Immature natural killer cell (primary cell): Measurements from ENCODE around the gene VRK1. TPM values are rescaled to one million over a fixed set of nuclear protein-coding genes. Genes with fewer than 3 reads are reported as not detected.

Experiments used
- DNase-seq, 3 donors: peaks; one replicate each; pipeline ENCODE4 v3.0.0; 2022; ENCODE audit warnings: mixed read lengths in 1 of 3
- H3K27ac Mint-ChIP-seq, 6 donors: one replicate each; pipeline ENCODE4 v1.8.0; 2020; ENCODE audit warnings: mixed read lengths in 6 of 6, mild to moderate bottlenecking in 5 of 6, inconsistent platforms in 4 of 6, moderate library complexity in 3 of 6
- H3K27me3 Mint-ChIP-seq, 3 donors: one replicate each; pipeline ENCODE4 v1.8.0; 2020 to 2021; ENCODE audit warnings: low read depth in 3 of 3, mild to moderate bottlenecking in 3 of 3, mixed read lengths in 3 of 3, moderate library complexity in 3 of 3, inconsistent platforms in 1 of 3
- H3K36me3 Mint-ChIP-seq, 3 donors: one replicate each; pipeline ENCODE4 v1.8.0; 2020; ENCODE audit warnings: mixed read lengths in 3 of 3, inconsistent platforms in 2 of 3, mild to moderate bottlenecking in 2 of 3
- H3K4me1 Mint-ChIP-seq, 2 donors: one replicate each; pipeline ENCODE4 v1.8.0; 2020; ENCODE audit warnings: inconsistent platforms in 2 of 2, mild to moderate bottlenecking in 2 of 2, mixed read lengths in 2 of 2, moderate library complexity in 1 of 2
- H3K4me3 Mint-ChIP-seq, 5 donors: one replicate each; pipeline ENCODE4 v1.8.0; 2020; ENCODE audit warnings: mild to moderate bottlenecking in 5 of 5, mixed read lengths in 5 of 5, inconsistent platforms in 3 of 5, moderate library complexity in 3 of 5
- H3K9me3 Mint-ChIP-seq, 6 donors: one replicate each; pipeline ENCODE4 v1.8.0; 2020; ENCODE audit warnings: mild to moderate bottlenecking in 6 of 6, mixed read lengths in 6 of 6, inconsistent platforms in 4 of 6, moderate library complexity in 3 of 6
- polyA plus RNA-seq, 3 donors: library from polyadenylated mRNA; unstranded; fragments of 300-500 nt; fragmentation: Illumina TruSeq; gene quantifications; one replicate each; pipeline ENCODE4 v1.2.3, GENCODE V29; 2021

Gene VRK1
- polyA plus RNA-seq, 3 donors from 2014 or later, result 39.5 to 47.9 (median 41.4) TPM

DNA sequence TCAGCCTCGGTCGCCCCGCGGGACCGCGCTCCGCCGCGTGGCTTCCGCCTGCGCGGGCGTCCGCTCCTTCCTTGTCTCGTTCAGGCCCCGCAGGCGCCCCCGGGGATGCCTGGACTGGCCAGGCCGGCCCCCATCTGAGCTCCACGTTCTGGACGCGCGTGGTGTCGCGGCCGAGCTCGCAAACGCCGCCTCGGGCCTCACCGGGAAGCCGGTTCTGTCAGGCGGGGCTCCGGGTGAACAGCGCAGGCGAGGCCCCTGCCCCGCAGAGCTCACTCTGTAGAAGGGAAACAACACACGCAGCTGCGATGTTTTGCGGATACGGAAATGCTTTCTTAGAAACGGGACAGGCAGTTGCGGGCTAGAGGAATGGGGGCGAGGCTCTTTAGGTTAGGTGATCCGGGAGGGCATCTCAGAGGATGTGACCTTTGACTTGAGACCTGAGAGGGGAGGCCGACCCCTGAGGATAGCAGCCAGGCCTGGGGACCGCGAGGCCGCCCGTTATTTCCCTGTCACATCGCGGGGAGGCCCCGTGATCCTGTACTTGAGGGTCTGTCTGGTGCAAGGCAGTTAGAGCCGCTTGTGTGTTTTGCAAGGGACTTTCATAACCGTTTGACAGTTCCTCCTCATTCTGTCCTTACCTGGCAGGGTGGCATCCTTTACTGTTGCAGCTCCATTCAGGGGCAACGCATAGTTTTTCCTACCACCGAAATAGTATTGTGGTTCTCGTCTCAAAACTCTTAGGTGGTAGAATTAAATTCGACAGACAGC, 584 bp downstream of the VRK1 start:
- DNase-seq, result peak; percentile 44 to 59 (median 55)
- Mint-ChIP-seq H3K4me3 (peak overlapping the region; percentile 88 to 90 (median 88)), H3K36me3 (no peaks in the 10 kb centered on the region), H3K9me3 (no peaks in the 10 kb centered on the region), H3K27me3 (peaks cover 0 to 5% (median 2%) of the 10 kb centered on the region in 3 donors), H3K27ac (peak overlapping the region; percentile 81 to 92 (median 90)), H3K4me1 (peaks cover 15 to 36% of the 10 kb centered on the region in 2 donors)

DNA sequence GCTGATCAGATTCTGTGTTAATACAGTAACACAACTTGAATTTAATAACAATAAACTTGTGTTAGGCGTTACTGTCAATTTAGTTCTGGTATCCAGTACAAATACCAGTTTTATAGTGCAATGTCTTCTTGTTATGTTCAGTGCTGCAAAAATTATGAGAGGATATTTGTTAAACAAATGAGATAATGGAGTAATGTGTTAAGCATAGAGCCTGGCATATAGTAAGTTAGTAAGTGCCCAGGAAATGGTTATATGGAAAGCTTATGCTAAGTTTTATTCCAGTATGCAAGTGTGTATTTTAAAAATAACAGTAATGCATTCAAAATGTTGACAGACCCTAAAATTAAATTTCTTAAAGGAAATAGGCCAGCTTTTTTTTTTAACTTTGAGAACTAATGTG, 1.8 kb downstream of the VRK1 start:
- H3K9me3 Mint-ChIP-seq, result no peaks in the 10 kb centered on the region
- peaks cover 0 to 5% (median 0%) of the 10 kb centered on the region in 3 donors for H3K27me3 Mint-ChIP-seq
- H3K36me3 Mint-ChIP-seq, result no peaks in the 10 kb centered on the region
- peaks cover 20 to 43% of the 10 kb centered on the region in 2 donors for H3K4me1 Mint-ChIP-seq
- H3K27ac Mint-ChIP-seq, result peak overlapping the region in 1 of 6 donors; percentile 88
- DNase-seq, result no peak
- peak overlapping the region in 3 of 5 donors; percentile 88 to 90 (median 89) for H3K4me3 Mint-ChIP-seq

DNA sequence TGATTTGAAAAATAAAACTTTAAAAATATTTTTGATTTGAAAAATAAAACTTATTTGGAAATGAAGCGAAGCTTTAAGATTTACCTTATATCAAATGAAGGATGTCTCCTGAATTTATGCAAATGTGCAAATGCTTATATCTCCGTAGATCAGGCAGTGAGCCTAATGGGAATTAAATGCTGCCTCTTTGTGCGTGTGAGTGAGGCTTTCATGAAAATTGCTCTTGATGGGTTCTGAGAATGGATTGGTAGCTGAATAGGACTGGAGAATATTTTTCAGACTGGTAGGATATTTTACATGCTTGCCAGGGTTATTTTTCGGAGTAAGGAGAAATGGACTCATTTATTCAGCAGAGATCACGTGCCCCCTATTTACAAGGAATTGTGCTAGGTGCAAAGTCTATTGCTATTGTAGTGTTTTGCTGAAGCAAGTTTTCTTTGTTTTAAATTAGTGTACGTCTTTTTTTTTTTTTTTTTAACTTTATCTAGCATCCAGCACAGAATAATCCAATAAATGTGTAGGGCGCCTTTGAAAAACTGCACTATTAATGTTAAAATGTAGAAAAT, 2.4 kb downstream of the VRK1 start:
- peaks cover 0 to 5% (median 0%) of the 10 kb centered on the region in 3 donors for H3K27me3 Mint-ChIP-seq
- peak overlapping the region in 1 of 5 donors; percentile 53 for H3K4me3 Mint-ChIP-seq
- H3K4me1 Mint-ChIP-seq, result peaks cover 24 to 49% of the 10 kb centered on the region in 2 donors
- no peak overlapping the region for H3K27ac Mint-ChIP-seq
- no peak for DNase-seq
- no peaks in the 10 kb centered on the region for H3K9me3 Mint-ChIP-seq
- no peaks in the 10 kb centered on the region for H3K36me3 Mint-ChIP-seq

DNA sequence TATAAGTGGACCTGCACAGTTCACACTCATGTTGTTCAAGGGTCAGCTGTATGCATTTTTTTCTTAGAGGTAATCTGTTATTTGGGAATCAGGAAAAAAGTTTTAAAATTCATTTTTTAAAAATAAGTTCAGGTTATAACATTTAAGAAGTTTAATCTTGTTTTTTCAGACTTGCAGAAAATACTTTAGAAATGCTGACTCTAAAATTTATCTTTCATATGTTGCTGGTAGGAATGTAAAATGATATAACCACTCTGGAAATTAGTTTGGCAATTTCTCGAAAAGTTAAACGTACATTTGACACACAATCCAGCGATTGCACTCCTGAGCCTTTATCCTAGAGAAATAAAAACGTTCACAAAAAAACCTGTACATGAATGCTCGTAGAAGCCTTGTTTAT, 4.7 kb downstream of the VRK1 start:
- Mint-ChIP-seq H3K4me1 (peaks cover 25 to 65% of the 10 kb centered on the region in 2 donors), H3K27ac (no peak overlapping the region), H3K4me3 (no peak overlapping the region), H3K9me3 (no peaks in the 10 kb centered on the region), H3K36me3 (no peaks in the 10 kb centered on the region), H3K27me3 (peaks cover 0 to 5% (median 0%) of the 10 kb centered on the region in 3 donors)
- DNase-seq, result no peak

DNA sequence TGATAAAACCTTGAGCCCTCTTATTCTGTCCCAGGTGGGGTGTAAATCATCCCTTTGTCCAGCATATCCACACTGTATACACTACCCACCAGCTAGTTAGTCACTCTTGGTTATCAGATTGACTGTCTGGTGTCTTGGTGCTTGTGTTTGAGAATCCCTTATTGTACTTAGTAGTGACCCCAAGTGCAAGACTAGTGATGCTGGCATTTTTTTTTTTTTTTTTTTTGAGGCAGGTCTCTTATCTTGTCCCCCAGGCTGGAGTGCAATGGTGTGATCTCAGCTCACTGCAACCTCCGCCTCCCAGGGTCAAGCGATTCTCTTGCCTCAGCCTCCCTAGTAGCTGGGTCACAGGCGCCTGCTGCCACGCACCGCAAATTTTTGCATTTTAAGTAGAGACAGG, 5.8 kb downstream of the VRK1 start:
- Mint-ChIP-seq H3K36me3 (no peaks in the 10 kb centered on the region), H3K27ac (no peak overlapping the region), H3K27me3 (peaks cover 0 to 2% (median 0%) of the 10 kb centered on the region in 3 donors), H3K9me3 (no peaks in the 10 kb centered on the region), H3K4me3 (no peak overlapping the region), H3K4me1 (peaks cover 27 to 59% of the 10 kb centered on the region in 2 donors)
- no peak for DNase-seq

DNA sequence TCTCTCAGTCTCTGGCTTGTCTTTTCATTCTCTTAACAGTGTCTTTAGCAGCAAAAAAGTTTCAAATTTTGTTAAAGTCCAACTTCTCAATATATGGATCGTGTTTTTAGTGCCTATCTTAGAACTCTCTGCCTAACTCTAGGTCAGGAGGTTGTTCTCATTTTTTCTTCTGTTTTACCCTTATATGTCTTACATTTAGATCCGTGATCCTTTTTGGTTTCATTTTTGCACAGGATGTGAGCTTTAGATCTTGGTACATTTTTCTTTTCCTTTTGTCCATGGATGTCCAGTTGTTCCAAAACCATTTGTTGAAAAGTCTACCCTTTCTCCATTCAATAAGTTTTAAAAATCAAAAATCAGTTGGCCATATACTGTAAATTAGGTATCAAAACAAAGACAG, 6.8 kb downstream of the VRK1 start:
- no peaks in the 10 kb centered on the region for H3K9me3 Mint-ChIP-seq
- no peak overlapping the region for H3K27ac Mint-ChIP-seq
- H3K4me1 Mint-ChIP-seq, result peaks cover 22 to 55% of the 10 kb centered on the region in 2 donors
- no peaks in the 10 kb centered on the region for H3K36me3 Mint-ChIP-seq
- no peak for DNase-seq
- H3K27me3 Mint-ChIP-seq, result no peaks in the 10 kb centered on the region
- H3K4me3 Mint-ChIP-seq, result peak overlapping the region in 2 of 5 donors; percentile 4 to 12

DNA sequence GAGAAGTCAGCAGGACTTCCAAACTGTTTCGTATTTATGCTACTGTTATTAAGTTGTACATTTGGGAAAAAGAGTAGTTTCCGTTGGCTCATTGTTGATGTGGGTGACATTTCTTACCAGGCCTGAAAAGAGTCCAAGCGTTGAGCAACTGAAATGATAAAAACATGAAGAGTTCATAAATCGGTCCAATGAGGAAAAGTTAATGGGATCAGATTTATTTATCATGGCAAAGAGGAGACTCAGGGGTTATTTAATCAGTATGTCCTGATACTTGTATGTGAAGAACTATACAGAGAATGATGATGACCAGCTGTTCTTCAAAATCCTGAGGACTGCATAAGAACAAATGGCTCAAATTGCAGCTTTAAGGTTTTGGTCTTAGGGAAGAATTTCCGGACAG, 7.7 kb downstream of the VRK1 start:
- H3K4me1 Mint-ChIP-seq, result peaks cover 21 to 50% of the 10 kb centered on the region in 2 donors
- H3K4me3 Mint-ChIP-seq, result no peak overlapping the region
- no peaks in the 10 kb centered on the region for H3K36me3 Mint-ChIP-seq
- no peak for DNase-seq
- H3K27ac Mint-ChIP-seq, result no peak overlapping the region
- no peaks in the 10 kb centered on the region for H3K27me3 Mint-ChIP-seq
- no peaks in the 10 kb centered on the region for H3K9me3 Mint-ChIP-seq

DNA sequence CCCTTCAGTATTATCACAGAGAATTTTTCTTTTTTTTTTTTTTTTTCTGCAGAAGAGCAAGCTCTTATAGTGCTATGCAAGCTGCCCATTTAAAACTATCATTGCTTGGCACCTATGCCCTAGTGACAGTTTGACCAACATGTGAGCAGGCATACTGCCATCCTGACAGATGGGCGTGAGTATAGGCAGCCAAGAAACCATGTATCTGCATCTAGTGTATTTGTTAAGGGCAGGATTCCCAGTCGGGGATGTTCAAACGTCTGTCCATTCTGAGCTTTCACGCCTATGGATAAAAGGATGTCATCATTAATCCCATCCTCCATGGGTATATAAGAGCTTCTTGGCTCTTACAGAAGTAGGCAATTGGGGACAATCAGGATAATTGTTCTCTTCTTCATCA, 8.8 kb downstream of the VRK1 start:
- Mint-ChIP-seq H3K4me1 (peaks cover 19 to 52% of the 10 kb centered on the region in 2 donors), H3K27ac (no peak overlapping the region)

DNA sequence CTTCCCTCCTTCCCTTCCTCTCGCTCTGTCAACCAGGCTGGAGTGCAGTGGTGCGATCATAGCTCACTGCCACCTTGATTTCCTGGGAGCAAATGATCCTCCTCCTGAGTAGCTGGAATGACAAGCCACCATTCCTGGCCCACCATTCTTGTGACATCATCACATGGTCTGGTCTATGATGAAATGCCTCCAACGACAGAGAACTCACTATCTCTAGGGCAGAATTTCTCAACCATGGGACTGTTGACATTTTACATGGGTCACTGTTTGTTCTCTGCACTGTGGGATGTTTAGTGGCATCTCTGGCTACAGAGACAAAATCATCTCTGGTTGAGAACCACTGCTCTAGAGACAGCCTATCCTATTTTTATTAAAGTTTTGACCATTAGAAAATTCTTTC, 9.7 kb downstream of the VRK1 start:
- Mint-ChIP-seq H3K4me3 (no peak overlapping the region), H3K36me3 (no peaks in the 10 kb centered on the region), H3K4me1 (peaks cover 23 to 60% of the 10 kb centered on the region in 2 donors)

More for the DNA sequence above, 8.8 kb downstream of the VRK1 start:
- no peak for DNase-seq
- Mint-ChIP-seq H3K27me3 (no peaks in the 10 kb centered on the region), H3K4me3 (no peak overlapping the region), H3K36me3 (no peaks in the 10 kb centered on the region), H3K9me3 (no peaks in the 10 kb centered on the region)

DNA sequence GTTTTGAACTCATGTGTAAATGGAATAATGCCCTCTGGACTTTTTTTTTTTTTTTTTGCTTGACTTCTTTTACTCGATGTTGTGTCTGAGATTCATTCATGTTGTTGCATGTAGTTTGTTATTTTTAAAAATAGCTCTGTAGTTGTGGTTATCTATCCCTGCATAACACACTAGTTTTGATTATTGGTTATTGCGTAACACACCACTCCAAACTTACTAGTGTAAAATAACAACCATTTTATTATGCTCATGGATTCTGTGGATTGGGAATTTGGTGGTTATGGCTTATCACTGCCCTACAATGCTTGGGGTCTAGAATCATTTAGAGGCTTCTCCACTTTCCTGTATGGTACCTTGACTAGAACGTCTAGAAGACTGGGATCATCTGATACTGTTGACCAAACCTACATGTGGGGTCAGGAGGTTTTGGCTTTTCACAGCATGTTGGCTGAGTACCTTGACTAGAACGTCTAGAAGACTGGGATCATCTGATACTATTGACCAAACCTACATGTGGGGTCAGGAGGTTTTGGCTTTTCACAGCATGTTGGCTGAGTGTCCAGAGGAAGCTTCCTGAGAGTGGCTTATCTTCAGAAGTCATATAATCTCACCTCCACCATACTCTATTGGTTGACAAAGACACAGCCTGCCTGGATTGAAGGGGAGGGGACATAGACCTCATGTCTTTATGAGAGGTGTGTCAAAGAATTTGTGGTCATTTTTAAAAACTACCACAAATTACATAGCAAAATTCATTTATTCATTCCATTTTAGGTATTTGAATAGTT, 11.6 kb downstream of the VRK1 start:
- no peak for DNase-seq
- Mint-ChIP-seq H3K27me3 (no peaks in the 10 kb centered on the region), H3K36me3 (no peaks in the 10 kb centered on the region), H3K4me1 (peaks cover 33 to 72% of the 10 kb centered on the region in 2 donors), H3K9me3 (no peaks in the 10 kb centered on the region), H3K27ac (peak overlapping the region in 1 of 6 donors; percentile 9), H3K4me3 (no peak overlapping the region)

More for the DNA sequence above, 9.7 kb downstream of the VRK1 start:
- Mint-ChIP-seq H3K27ac (no peak overlapping the region), H3K27me3 (no peaks in the 10 kb centered on the region), H3K9me3 (no peaks in the 10 kb centered on the region)
- DNase-seq, result no peak

DNA sequence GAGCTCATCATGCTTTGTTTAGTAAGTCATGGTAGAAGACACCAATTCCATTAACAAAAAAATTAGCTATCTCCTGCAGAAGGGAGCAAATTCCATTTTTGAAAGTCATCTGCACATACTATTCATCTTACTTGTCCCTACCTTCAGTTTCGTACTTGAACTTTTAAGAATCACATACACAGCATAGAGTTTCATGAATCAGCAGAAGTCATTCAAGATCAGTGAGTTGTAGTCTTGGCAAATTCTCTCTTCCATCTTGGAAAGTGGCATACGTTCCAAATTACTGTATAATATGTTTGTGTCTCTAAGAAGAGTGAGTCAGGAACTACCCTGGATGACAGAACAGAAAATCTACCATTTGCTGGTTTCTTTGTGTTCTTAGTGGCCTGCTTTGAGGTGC, 14.1 kb downstream of the VRK1 start:
- H3K27ac Mint-ChIP-seq, result peak overlapping the region in 1 of 6 donors; percentile 40
- H3K27me3 Mint-ChIP-seq, result no peaks in the 10 kb centered on the region
- H3K4me3 Mint-ChIP-seq, result no peak overlapping the region
- H3K9me3 Mint-ChIP-seq, result no peaks in the 10 kb centered on the region
- H3K36me3 Mint-ChIP-seq, result no peaks in the 10 kb centered on the region
- H3K4me1 Mint-ChIP-seq, result peaks cover 27 to 59% of the 10 kb centered on the region in 2 donors
- DNase-seq, result no peak

DNA sequence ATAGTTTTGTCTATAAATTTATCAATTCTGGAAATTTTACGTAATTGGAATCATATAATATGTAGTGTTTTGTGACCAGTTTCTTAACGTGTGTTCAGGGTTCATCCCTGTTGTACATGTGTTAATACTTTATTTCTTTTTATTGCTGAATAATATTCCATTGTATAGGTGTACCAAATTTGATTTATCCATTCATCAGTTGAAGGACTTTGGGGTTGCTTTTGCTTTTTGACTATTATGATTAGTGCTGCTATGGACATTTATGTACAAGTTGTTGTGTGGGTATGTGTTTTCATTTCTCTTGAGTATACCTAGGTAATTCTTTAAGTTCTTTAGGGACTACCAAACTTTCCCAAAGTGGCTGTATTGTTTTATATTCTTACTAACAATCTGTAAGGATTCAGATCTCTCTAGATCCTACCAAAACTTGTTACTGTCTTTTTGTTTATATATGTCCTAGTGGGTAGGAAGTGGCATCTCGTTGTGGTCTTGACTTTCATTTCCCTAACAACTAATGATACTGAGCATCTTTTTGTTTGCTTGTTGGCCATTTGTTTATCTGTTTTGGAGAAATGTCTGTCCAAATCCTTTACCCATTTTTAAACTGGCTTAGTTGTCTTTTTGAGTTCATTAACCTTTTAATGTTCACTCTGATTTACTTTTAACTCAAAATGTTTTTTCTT, 14.9 kb downstream of the VRK1 start:
- peak overlapping the region in 4 of 5 donors; percentile 12 to 50 (median 35) for H3K4me3 Mint-ChIP-seq
- no peaks in the 10 kb centered on the region for H3K36me3 Mint-ChIP-seq
- H3K27ac Mint-ChIP-seq, result peak overlapping the region in 4 of 6 donors; percentile 15 to 65 (median 32)
- H3K9me3 Mint-ChIP-seq, result no peaks in the 10 kb centered on the region
- DNase-seq, result peak; percentile 9 to 23 (median 22)
- no peaks in the 10 kb centered on the region for H3K27me3 Mint-ChIP-seq
- peaks cover 29 to 58% of the 10 kb centered on the region in 2 donors for H3K4me1 Mint-ChIP-seq

DNA sequence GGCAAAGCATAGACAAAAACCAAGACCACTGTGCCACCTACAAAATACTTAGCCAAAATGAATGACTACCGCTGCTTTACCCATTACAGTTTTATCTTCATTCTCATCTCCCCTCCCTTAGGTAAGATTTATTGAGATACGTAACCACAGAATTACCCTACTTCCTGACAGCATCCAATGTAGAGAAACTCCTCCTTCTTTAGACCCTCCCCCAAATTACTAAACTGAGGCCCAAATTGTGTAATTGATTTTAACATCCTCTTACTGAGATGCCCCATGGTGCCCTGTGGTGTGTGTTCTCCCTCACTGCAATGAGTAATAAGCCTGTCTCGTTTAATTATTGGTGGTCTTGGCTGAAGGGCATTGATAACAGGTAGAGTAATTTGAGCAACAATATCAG, 19.1 kb downstream of the VRK1 start:
- H3K9me3 Mint-ChIP-seq, result no peaks in the 10 kb centered on the region
- H3K4me3 Mint-ChIP-seq, result no peak overlapping the region
- no peaks in the 10 kb centered on the region for H3K27me3 Mint-ChIP-seq
- peak overlapping the region in 2 of 6 donors; percentile 7 to 8 for H3K27ac Mint-ChIP-seq
- DNase-seq, result no peak
- peaks cover 0 to 2% (median 0%) of the 10 kb centered on the region in 3 donors for H3K36me3 Mint-ChIP-seq
- H3K4me1 Mint-ChIP-seq, result peaks cover 50 to 79% of the 10 kb centered on the region in 2 donors
